K562 (cell line): ENCODE data around the gene EIF3I. TPM values are rescaled to one million over a fixed set of nuclear protein-coding genes. Genes with fewer than 3 reads are reported as not detected.

Experiments used
- CEBPB ChIP-seq: fragments of 450-650 bp; IDR thresholded peaks from 2 replicates; pipeline ENCODE4 v1.6.1; 2016; ENCODE audit warnings: missing genetic modification characterization, missing compliant biosample characterization
- CREBBP ChIP-seq: IDR thresholded peaks from one replicate; pipeline ENCODE4 v1.6.1; 2012; ENCODE audit warnings: low read depth, mild to moderate bottlenecking, control low read depth, inconsistent platforms, low read length
- ESRRB ChIP-seq: fragments of 250-450 bp; sonication (Bioruptor Pico); IDR thresholded peaks from 2 replicates; pipeline ENCODE4 v1.5.0; 2020; ENCODE audit warnings: mild to moderate bottlenecking, moderate library complexity, borderline replicate concordance
- EWSR1 ChIP-seq: fragments of 450-650 bp; IDR thresholded peaks from 2 replicates; pipeline ENCODE4 v1.6.1; 2018; ENCODE audit warnings: borderline replicate concordance, mild to moderate bottlenecking, low read depth, moderate library complexity; ENCODE audit not compliant: partially characterized antibody
- FOXK2 ChIP-seq, 2 experiments: fragments of 450-650 bp; IDR thresholded peaks in 1 of 2; conservative IDR thresholded peaks in 1 of 2; 2 replicates each; pipeline ENCODE4 v1.6.1; 2016; ENCODE audit warnings: low read depth in 2 of 2, mild to moderate bottlenecking in 1 of 2
- HDAC1 ChIP-seq, 2 experiments: fragments of 450-650 bp; IDR thresholded peaks; 2 replicates each; pipeline ENCODE4 v1.6.1; 2016 to 2017; ENCODE audit warnings: inconsistent platforms in 1 of 2, mild to moderate bottlenecking in 1 of 2, moderate library complexity in 1 of 2
- HINFP ChIP-seq: fragments of 450-650 bp; conservative IDR thresholded peaks from 2 replicates; pipeline ENCODE4 v1.6.1; 2016; ENCODE audit warnings: missing genetic modification characterization, low read depth, mild to moderate bottlenecking, control low read depth, missing compliant biosample characterization
- HNRNPK ChIP-seq: fragments of 200-400 bp; formaldehyde crosslinking; IDR thresholded peaks from one replicate; pipeline ENCODE4 v1.6.1; 2018; ENCODE audit warnings: mild to moderate bottlenecking, low read depth, low read length; ENCODE audit not compliant: poor library complexity, severe bottlenecking
- HOXB6 ChIP-seq: fragments of 250-450 bp; sonication (Bioruptor Pico); IDR thresholded peaks from 2 replicates; pipeline ENCODE4 v1.5.1; 2022; ENCODE audit warnings: mild to moderate bottlenecking, borderline replicate concordance
- IFI16 ChIP-seq: fragments of 250-450 bp; sonication (Bioruptor Pico); IDR thresholded peaks from 2 replicates; pipeline ENCODE4 v2.1.2; 2022; ENCODE audit warnings: mild to moderate bottlenecking, inconsistent platforms
- NCOR1 ChIP-seq: fragments of 450-650 bp; IDR thresholded peaks from 2 replicates; pipeline ENCODE4 v1.6.1; 2016; ENCODE audit warnings: mild to moderate bottlenecking, moderate library complexity
- NFIC ChIP-seq: fragments of 450-650 bp; IDR thresholded peaks from 2 replicates; pipeline ENCODE4 v1.6.1; 2017; ENCODE audit warnings: mild to moderate bottlenecking, inconsistent platforms
- SP1 ChIP-seq: sonication (generic); formaldehyde crosslinking; IDR thresholded peaks from 2 replicates; pipeline ENCODE4 v1.8.1; 2022; ENCODE audit warnings: mild to moderate bottlenecking, missing genetic modification reagents
- SPI1 ChIP-seq: IDR thresholded peaks from 2 replicates; pipeline ENCODE4 v1.6.1; 2011; ENCODE audit warnings: low read depth, low read length, control low read depth, borderline replicate concordance
- ZNF324 ChIP-seq: fragments of 250-450 bp; sonication (Bioruptor Pico); IDR thresholded peaks from 2 replicates; pipeline ENCODE4 v1.4.0; 2020; ENCODE audit warnings: mild to moderate bottlenecking
- ZNF764 ChIP-seq: fragments of 250-450 bp; sonication (Bioruptor Pico); IDR thresholded peaks from 2 replicates; pipeline ENCODE4 v1.4.0; 2020; ENCODE audit warnings: low read depth, mild to moderate bottlenecking, moderate library complexity
- polyA plus RNA-seq, 8 experiments: library from polyadenylated mRNA; depleted of rRNA in 4 of 8; stranded (reverse) in 5 of 8; unstranded in 3 of 8; fragments of >200 nt; fragmentation: Nextera tagmentation in 2 of 8; fragmentation: Illumina TruSeq in 1 of 8; extraction: Ambion mirVana in 2 of 8; extraction: Trizol in 1 of 8; gene quantifications; 2 replicates each; pipeline versions ENCODE4 v1.2.1 to v1.2.3, GENCODE V29; 2011 to 2014; ENCODE audit warnings: inconsistent platforms in 1 of 8, missing spikeins in 1 of 8
- total RNA-seq, 7 experiments: library from RNA; depleted of rRNA in 6 of 7; stranded (reverse); fragments of >200 nt in 6 of 7; fragmentation: Illumina TruSeq in 2 of 7; extraction: Trizol in 2 of 7; gene quantifications; 2 replicates each; pipeline versions ENCODE4 v1.2.1 to v1.2.3, GENCODE V29; 2011 to 2021; ENCODE audit warnings: low replicate concordance in 1 of 7
- TF ChIP-seq, protein P1 (sequence below): fragments of 200-800 bp; sonication (Bioruptor generic); IDR thresholded peaks from 2 replicates; pipeline ENCODE4 v1.6.1; 2016; ENCODE audit warnings: missing genetic modification characterization, missing compliant biosample characterization
- TF ChIP-seq, protein P2 (sequence below): IDR thresholded peaks from 2 replicates; pipeline ENCODE4 v1.6.1; 2016; ENCODE audit warnings: missing genetic modification characterization, missing compliant biosample characterization

Gene EIF3I
- total and polyA plus RNA-seq, 9 of the 15 experiments (the other 6 are each of a cell fraction or from before 2014, with no cell fraction given), result 414 to 1,526 (median 635) TPM

DNA sequence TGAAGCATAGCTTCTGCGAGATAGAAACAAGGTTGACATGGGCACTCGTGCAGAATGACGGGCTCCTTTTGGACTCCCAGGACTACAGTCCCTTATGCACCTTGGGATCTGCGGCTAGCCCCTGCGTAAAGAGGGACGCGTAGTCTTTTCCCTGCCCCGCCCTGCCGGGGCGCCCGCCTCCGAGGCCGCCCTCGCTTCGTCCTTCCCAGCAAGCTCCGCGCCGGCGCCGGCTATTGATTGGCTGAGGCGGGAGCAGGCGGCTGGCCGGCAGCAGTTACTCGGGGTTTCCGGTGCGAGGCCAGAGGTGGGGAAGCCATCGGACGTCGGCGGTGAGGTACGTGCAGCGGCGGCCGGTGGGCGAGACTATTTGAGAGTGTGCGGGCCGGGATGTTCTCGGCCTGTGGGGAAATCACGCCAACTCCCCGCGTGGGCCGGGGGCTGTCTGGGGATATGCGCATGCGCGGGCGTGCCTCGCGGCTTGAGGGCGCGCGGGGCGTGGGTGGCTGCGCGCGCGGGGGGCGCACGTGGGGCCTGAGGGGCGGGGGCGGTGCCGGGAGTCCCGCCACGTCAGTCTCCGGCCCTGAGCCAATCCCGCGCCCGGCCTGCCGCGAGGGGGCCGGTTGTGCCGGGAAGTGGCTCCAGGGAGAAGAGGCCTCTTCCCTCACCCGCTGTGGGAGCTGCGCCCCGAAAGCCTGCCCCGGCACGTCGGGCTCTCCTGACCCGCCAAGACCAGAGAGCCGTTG is 42.6 kb upstream of the EIF3I start, which contains the start of gene TXLNA (continued):
- TF ChIP-seq CREBBP, result no peak
- peak; percentile 35 to 73; a peak in 2 of 4 replicates for TF ChIP-seq FOXK2 (conservative IDR thresholded peaks at IDR 0.05 in 1 of 2, IDR thresholded peaks at IDR 0.05 in 1 of 2; ENCODE audit: low read depth in 2 of 2)
- TF ChIP-seq ZNF764 (CRISPR knock-in tag), result no peak
- TF ChIP-seq, protein P1, sequence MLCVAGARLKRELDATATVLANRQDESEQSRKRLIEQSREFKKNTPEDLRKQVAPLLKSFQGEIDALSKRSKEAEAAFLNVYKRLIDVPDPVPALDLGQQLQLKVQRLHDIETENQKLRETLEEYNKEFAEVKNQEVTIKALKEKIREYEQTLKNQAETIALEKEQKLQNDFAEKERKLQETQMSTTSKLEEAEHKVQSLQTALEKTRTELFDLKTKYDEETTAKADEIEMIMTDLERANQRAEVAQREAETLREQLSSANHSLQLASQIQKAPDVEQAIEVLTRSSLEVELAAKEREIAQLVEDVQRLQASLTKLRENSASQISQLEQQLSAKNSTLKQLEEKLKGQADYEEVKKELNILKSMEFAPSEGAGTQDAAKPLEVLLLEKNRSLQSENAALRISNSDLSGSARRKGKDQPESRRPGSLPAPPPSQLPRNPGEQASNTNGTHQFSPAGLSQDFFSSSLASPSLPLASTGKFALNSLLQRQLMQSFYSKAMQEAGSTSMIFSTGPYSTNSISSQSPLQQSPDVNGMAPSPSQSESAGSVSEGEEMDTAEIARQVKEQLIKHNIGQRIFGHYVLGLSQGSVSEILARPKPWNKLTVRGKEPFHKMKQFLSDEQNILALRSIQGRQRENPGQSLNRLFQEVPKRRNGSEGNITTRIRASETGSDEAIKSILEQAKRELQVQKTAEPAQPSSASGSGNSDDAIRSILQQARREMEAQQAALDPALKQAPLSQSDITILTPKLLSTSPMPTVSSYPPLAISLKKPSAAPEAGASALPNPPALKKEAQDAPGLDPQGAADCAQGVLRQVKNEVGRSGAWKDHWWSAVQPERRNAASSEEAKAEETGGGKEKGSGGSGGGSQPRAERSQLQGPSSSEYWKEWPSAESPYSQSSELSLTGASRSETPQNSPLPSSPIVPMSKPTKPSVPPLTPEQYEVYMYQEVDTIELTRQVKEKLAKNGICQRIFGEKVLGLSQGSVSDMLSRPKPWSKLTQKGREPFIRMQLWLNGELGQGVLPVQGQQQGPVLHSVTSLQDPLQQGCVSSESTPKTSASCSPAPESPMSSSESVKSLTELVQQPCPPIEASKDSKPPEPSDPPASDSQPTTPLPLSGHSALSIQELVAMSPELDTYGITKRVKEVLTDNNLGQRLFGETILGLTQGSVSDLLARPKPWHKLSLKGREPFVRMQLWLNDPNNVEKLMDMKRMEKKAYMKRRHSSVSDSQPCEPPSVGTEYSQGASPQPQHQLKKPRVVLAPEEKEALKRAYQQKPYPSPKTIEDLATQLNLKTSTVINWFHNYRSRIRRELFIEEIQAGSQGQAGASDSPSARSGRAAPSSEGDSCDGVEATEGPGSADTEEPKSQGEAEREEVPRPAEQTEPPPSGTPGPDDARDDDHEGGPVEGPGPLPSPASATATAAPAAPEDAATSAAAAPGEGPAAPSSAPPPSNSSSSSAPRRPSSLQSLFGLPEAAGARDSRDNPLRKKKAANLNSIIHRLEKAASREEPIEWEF (CRISPR knock-in tag), result 0 out of 2 replicates have a peak, but pooled peaks have one; percentile 1
- peak; percentile 18 to 98; a peak in 2 of 4 replicates for TF ChIP-seq HDAC1 (IDR thresholded peaks at IDR 0.05)
- TF ChIP-seq IFI16 (CRISPR knock-in tag), result no peak
- no peak for TF ChIP-seq CEBPB
- no peak; the same call in 1 of the 2 replicates for TF ChIP-seq HINFP (tag)
- no peak for TF ChIP-seq HNRNPK
- no peak for TF ChIP-seq SPI1
- TF ChIP-seq, protein P2, sequence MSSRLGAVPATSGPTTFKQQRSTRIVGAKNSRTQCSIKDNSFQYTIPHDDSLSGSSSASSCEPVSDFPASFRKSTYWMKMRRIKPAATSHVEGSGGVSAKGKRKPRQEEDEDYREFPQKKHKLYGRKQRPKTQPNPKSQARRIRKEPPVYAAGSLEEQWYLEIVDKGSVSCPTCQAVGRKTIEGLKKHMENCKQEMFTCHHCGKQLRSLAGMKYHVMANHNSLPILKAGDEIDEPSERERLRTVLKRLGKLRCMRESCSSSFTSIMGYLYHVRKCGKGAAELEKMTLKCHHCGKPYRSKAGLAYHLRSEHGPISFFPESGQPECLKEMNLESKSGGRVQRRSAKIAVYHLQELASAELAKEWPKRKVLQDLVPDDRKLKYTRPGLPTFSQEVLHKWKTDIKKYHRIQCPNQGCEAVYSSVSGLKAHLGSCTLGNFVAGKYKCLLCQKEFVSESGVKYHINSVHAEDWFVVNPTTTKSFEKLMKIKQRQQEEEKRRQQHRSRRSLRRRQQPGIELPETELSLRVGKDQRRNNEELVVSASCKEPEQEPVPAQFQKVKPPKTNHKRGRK (tag), result no peak
- no peak for TF ChIP-seq ESRRB (CRISPR knock-in tag)
- TF ChIP-seq HOXB6 (CRISPR knock-in tag), result no peak; the same call in 1 of the 2 replicates
- TF ChIP-seq EWSR1, result no peak
- TF ChIP-seq NFIC, result peak; percentile 71
- peak; percentile 88 for TF ChIP-seq SP1 (CRISPR knock-in tag)
- TF ChIP-seq ZNF324 (CRISPR knock-in tag), result no peak
- no peak for TF ChIP-seq NCOR1
